Measurements from ENCODE around the gene CEP83.
A peak's percentile ranks its signal among the peaks of the same experiment; 100 is the strongest.

Gene CEP83

DNA sequence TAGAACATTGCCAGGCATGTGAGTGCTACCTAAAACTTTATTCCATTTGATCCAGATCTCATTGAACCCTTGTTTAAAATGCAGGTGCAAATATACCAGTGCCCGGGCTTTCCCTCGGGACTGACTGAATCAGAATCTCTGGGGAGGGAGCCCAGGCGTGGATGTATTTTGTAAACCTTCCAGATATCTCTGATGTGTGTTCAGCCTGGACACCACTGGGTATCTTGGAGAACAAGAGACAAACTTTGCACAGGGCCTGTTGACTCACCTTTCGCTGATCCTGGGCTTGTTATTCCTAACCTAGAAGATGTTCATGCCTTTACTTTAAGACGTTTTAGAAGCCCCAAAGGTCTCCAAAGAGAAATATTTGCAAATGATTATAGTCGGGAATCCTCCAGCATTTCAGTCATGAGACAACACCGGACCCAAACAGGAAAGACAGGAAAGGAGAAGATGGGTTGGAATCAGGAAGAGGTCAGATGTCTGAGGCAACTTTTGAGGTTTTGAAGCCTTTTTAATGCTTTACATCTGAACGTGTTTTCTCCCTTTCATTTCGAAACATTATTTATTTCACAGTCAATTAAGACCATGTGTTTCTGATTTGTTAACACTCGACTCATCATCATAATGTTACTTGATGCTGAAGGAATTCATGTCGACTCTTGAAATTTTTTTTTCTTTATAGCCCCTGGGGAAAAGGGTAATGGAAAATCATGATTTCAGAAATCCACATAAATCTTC is 192.7 kb downstream of the CEP83 start:
- DNase-seq = no peak

DNA sequence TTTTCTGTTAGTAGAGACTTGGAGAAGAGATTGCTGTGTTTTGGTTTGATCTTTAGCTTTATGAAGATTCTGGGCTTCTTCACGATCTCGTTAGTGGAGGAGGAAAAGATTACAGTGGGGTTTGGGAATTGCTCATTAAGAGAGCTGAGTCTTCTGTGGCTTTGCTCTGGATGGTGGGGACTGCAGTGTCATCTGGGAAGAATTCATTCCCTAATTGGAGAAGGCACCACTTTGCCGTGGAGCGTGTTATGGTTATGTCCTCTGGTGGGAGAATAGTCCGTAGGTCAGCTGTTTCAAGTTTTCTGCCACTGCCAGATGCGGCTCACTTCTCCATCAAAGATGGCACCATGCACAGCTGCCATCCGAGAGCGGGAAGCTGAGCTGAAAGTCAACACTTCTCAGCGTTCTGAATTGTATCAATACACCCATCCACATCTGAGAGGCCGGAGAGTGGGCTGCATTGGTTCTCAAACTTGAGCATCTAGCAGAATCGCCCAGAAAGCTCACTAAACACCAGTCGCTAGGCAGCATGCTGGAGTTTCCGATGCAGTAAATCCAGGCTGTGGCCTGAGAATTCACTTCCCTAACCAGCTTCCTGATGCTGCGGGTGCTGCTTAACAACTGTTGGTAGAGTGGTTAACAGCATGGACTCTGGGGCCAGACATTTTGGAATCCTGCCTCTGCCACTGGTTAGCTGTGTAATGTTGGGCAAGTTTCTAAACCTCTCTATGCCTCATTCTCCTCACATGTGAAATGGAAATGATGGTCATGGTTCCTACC is 193.5 kb downstream of the CEP83 start:
- no peak for DNase-seq

DNA sequence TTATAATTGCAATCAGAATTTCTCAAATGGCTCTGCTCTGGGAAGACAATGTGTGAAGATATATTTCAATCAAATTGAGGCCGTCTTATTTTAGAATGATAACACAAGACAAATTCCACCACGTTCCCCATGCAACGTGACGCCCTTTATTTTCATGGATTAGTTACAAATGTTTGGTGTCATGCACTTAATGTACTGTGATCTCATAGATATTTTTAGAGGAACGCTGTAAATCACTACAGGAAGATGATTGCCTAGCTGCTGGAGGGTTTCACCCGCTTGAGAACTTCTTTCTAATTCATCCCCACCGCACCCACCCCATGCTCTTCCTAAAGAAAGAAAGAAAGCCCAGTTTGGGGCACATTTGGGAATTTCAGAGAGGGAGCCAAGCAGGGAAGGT is 194.1 kb downstream of the CEP83 start:
- DNase-seq = no peak

DNA sequence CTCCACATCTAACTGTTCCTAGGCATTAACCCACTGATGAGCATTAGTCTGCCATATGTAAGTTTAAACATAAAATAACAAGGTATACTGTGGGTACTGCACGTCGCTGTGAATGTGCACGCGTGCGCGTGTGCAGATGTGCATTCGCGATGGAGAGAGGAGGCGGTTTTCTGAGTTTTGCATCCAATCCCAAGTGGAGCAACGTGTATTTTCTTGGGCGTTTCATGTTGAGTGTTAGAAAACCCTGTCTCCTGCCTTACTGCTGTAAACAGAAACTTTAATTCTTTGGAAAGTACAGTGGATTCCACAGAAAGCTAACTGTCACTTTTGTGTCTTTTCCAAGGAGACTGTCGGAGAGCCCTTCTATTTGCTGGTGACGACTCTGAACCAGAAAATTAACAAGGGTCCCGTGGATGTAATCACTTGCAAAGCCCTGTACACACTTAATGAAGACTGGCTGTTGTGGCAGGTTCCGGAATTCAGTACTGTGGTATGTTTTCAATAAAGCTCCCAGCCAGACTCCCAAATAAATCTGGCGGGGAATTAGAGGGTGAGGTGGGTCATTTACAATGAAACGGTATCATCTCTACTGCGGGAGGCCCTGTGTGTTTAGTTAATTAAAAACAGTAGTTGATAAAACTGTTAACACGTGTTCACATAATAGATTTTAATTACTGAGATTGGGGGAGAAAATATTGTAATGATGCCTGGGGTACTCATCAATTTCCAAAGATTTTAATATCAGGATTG is 194.8 kb downstream of the CEP83 start:
- no peak for DNase-seq

DNA sequence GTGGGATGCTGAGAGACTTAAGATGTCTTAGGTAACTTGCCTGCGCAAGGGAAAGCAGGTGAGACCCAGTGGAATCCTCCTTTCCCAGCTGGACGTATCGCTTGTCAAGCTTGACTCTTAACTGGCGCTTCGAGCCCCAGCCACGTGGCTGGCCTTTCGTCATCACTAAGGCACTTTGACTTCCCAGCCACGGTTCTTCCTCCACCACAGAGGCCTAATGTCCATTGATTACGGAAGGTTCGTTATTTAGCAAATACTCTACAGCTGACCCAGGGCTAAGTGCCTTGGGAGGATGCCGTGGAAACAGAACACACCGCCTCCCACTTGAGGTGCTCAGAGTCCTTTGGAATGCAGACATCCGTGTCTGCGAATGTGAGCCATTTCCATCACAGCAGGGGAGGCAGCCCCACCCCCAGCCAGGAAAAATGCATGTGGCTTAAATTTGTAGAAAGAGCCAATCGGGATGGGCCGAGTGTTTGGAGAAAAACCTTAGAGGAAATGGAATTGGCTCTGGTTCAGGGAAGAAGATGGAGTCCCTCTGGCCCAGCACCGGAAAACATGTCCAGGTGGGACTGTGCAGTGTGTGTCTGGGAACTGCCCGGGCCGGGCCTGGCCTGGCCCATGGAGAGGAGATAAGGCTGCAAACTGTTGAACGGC is 195.6 kb downstream of the CEP83 start:
- no peak for DNase-seq

DNA sequence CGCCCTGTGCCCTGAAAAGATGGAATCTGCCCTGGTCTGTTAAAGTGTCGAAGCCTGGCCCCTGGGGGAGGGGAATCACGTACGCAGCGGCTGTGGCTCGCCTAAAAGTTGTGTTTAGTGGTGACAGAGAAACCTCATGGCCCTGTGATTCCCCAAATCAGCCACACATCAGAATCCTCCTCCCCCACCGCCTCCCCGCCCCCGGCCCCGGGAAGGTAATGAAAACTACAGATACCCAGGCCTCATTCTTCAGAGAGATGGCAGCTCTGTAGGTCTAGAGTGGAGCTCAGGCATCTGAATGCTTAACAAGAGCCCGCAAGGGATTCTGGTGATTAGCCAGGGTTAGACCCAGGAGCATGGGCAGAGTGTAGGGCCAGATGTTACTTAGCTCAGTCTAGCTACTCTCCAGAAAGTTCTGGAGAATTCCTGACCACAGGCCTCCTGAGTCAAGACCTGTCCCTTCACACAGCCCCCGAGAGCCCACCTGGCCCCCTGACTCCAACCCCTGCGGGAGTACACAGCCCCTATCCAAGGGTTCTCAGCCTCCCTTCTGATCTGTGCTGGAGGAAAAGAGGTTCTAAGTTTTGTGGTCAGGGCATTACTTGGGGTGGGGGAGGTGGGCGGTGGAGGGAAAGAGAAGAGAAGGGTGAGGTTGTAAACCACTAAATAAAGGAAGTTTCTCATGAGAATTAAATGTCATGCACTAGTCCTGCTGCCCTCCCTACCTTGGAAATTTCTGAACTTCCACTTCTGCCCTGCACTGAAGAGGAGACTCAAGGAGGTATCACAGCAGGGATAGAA is 196.5 kb downstream of the CEP83 start:
- no peak for DNase-seq

DNA sequence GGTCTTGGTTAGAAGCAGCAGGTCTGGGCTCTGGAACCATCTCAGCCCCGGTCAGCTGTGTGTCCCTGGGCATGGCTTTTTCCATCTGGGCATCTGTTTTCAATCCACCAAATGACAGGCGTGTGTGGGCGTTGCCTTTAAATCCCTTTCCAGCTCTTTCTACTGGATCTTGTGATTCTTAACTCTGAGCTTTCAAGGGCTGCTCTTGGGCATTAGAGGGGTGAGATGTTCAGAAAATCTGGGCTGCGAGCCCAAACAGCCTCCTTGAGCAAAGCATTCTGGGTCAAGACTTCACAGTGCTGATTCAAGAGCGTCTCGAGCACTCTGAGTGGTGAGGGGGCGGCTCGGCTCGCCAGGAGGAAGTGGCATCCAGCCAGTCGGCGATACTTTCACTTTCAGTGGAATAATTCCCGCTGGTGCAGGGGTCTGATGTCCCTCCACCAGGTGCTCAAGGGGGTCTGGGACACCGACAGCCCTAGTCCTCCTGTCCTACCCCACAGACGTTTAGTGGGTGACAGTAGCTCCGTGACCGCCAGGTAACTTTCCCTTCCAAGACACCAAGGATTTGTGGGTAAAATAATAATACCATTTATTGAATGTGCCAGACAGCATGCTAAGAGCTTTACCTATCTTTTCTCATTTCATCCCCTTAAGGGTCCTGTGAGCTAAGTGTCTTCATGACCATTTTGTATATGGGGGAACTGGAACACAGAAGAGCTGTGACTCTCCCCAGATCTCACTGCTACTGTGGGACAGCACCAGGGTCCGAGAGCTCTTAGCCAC is 197.2 kb downstream of the CEP83 start:
- peak; percentile 80 for DNase-seq

DNA sequence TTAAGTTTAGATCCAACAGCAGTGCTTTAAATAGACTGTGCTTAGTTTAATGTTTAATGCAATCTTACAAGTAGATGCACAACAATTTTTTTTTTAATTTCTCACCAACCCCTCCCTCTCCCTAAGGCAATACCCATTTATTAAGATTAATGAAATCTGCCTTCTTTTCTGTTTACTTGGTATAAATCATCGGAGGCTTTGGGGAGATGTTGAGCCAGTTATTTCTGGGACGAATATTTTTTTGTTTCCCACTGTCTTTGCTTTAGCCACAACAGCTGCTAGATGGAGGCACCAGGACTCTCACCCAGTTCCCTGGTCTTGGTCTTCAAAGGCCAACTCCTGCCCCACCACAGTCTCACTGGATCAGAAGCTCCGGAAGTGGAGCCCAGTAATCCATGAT is 197.9 kb downstream of the CEP83 start:
- DNase-seq = no peak

DNA sequence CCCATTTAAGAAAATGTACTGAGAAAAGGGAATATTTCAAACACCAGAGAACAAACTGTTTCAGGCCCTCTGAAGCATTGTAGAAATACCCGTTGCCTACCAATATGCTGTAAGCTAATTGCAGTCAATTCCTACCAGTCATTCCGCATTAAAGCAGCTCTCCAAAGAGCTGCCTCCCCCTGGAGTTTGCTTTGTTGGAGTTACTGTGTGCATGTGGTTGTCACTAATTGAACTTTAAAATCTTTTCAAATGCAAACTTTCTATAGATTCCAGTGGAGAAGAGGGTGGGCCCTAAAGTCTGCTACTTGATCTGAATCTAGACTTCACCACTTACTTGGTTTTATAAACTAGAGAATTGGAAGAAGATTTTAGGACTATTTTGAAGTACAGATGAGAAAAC is 198.5 kb downstream of the CEP83 start:
- no peak for DNase-seq

DNA sequence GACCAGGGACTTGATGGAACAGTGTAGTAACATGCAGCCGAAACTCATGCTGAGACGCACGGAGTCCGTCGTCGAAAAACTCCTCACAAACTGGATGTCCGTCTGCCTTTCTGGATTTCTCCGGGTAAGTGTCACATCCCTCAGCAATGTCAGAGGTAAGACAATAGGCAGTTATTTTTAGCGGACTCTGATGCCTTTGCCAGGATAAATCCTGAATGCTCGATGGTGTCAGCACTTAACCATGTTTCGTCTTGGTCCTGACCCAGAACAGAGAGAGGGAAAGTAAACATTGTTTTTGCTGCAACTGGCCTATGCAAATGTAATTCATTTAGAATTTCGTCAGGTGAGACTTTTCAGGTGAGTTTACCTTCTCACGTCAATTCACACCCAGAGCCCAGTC is 198.9 kb downstream of the CEP83 start:
- DNase-seq = no peak

DNA sequence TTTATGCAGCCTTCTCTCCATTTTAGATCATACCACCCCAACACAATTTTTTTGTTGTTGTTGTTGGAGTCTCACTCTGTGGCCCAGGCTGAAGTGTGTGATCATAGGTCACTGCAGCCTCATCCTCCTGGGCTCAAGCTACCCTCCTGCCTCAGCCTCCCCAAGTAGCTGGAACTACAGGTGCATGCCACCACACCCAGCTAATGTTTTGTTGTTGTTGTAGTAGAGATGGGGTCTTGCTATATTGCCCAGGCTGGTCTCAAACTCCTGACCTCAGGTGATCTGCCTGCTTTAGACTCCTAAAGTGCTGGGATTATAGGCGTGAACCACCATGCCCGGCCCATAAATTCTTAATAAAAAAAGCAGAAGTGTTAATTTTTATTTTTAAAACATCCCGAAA is 199.7 kb downstream of the CEP83 start:
- no peak for DNase-seq

DNA sequence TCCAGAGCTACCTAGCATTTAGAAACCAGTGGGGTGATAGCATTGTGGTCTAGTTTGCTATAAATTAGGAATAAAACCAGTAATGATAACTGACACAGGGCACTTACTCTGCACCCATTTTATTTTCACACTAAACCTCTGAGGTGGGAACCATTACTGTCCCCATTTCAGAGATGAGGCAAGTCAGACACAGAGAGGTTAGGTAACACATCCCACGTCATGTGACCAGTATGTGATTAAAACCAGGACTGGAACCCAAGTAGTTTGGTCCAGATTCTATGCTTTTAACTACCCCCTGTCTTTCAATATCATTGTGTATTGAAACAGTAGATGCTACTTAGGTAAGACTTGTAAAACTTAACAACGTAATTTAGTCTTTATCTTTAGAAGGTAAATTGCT is 201.1 kb downstream of the CEP83 start:
- DNase-seq = no peak
